GOT3 (cell line): ENCODE data around the gene DPYSL4.

Experiments
- DNase-seq: peaks from one replicate; lab custom pipeline; 2025; ENCODE audit warnings: mixed read lengths; lab: John Stamatoyannopoulos, UW

DPYSL4 gene

GRCh38 chr10:132178672-132179545, 7.8 kb upstream of the DPYSL4 start:
- DNase-seq = no peak

- no peak for DNase-seq
Observed at GRCh38 chr10:132179551-132180392, 7.0 kb upstream of the DPYSL4 start.

- no peak for DNase-seq
Observed at GRCh38 chr10:132180736-132181135, 6.0 kb upstream of the DPYSL4 start.

- no peak for DNase-seq
Observed at GRCh38 chr10:132181691-132182425, 4.9 kb upstream of the DPYSL4 start.

GRCh38 chr10:132182591-132182990, 4.2 kb upstream of the DPYSL4 start:
- no peak for DNase-seq

GRCh38 chr10:132183046-132183445, 3.7 kb upstream of the DPYSL4 start:
- DNase-seq = no peak

- no peak for DNase-seq
Observed at GRCh38 chr10:132184816-132185593, 1.7 kb upstream of the DPYSL4 start.

GRCh38 chr10:132185601-132186487, 904 bp upstream of the DPYSL4 start:
- DNase-seq = no peak

GRCh38 chr10:132187430-132188138, 836 bp downstream of the DPYSL4 start:
- DNase-seq = no peak

GRCh38 chr10:132188331-132188730, 1.6 kb downstream of the DPYSL4 start:
- no peak for DNase-seq

- DNase-seq = no peak
Observed at GRCh38 chr10:132189016-132189415, 2.3 kb downstream of the DPYSL4 start.

GRCh38 chr10:132189810-132190422, 3.2 kb downstream of the DPYSL4 start:
- no peak for DNase-seq

- DNase-seq = no peak
Observed at GRCh38 chr10:132192076-132192975, 5.6 kb downstream of the DPYSL4 start.

GRCh38 chr10:132192991-132193665, 6.4 kb downstream of the DPYSL4 start:
- no peak for DNase-seq

GRCh38 chr10:132193907-132194552, 7.3 kb downstream of the DPYSL4 start:
- no peak for DNase-seq

- no peak for DNase-seq
Observed at GRCh38 chr10:132194726-132195125, 8.0 kb downstream of the DPYSL4 start.
